ENCODE results near the gene FOXR1.
A peak's percentile ranks its signal among the peaks of the same experiment; 100 is the strongest.
"Not testable (repeated sequence)": the region's sequence is repeated elsewhere in the genome, so short reads cannot be mapped to it uniquely, and the experiment has no call there.

The FOXR1 gene

GRCh38 chr11:118975771-118976709 lies 4.5 kb downstream of the FOXR1 start:
- peaks cover 0 to 26% (median 0%) of the 10 kb centered on the region in 3 experiments for H3K27me3 ChIP-seq (ENCODE audit: control insufficient read depth in 3 of 3, insufficient read depth in 3 of 3, low read depth in 1 of 3, low read length in 3 of 3)
- no peak overlapping the region for H3K18ac ChIP-seq (ENCODE audit: low read length)
- no CpG with 5 or more reads among the region's 15 CpGs for WGBS, 2 donors (ENCODE audit: extremely low coverage in 2 of 2, insufficient read length in 2 of 2, insufficient replicate concordance in 1 of 2)
- no peak overlapping the region for H2BK12ac ChIP-seq (ENCODE audit: low read length)
- H4K91ac ChIP-seq (ENCODE audit: low read depth, low read length, poor library complexity): no peak overlapping the region
- no peaks in the 10 kb centered on the region for H3K9me3 ChIP-seq (replicated peaks in 1 of 2; ENCODE audit: control insufficient read depth in 2 of 2, insufficient read depth in 1 of 2, low read depth in 1 of 2, low read length in 2 of 2)
- no peak overlapping the region for H4K8ac ChIP-seq (ENCODE audit: low read depth, low read length)
- no peak overlapping the region for H2BK120ac ChIP-seq (ENCODE audit: low read depth, low read length)
- H2BK5ac ChIP-seq (ENCODE audit: low read length): no peak overlapping the region
- H3K4ac ChIP-seq (ENCODE audit: low read length): no peak overlapping the region
- no peak overlapping the region for H3K14ac ChIP-seq (ENCODE audit: low read length)
- peaks cover 11 to 12% of the 10 kb centered on the region in 2 donors for H3K4me1 ChIP-seq (ENCODE audit: control insufficient read depth in 2 of 2, insufficient read depth in 1 of 2, low read depth in 1 of 2, low read length in 2 of 2)
- no peak overlapping the region for H2AK5ac ChIP-seq (ENCODE audit: low read depth, low read length)
- no peak overlapping the region for H3K9ac ChIP-seq (ENCODE audit: low read depth, low read length, poor library complexity)
- H2BK15ac ChIP-seq (ENCODE audit: low read length): no peak overlapping the region
- H2AFZ ChIP-seq (ENCODE audit: low read length): no peak overlapping the region
- no peak for DNase-seq (ENCODE audit: low spot score)
- no peak overlapping the region for H3K23ac ChIP-seq (ENCODE audit: low read depth, low read length, poor library complexity)
- no peaks in the 10 kb centered on the region for H3K79me1 ChIP-seq (ENCODE audit: low read depth, low read length)
- no peak overlapping the region for H3K4me2 ChIP-seq (ENCODE audit: insufficient read depth, low read length, poor library complexity, severe bottlenecking)
- no peak overlapping the region for H3K27ac ChIP-seq (replicated peaks; ENCODE audit: low read length)
- no peaks in the 10 kb centered on the region for H3K36me3 ChIP-seq (replicated peaks in 1 of 2; ENCODE audit: control insufficient read depth in 2 of 2, insufficient read depth in 2 of 2, low read length in 2 of 2)
- no peak overlapping the region for H3K4me3 ChIP-seq (ENCODE audit: low read length in 2 of 2)

GRCh38 chr11:118979434-118979833 lies 7.9 kb downstream of the FOXR1 start:
- no peak overlapping the region for H2BK120ac ChIP-seq (ENCODE audit: low read depth, low read length)
- H2AK5ac ChIP-seq (ENCODE audit: low read depth, low read length): no peak overlapping the region
- H3K9ac ChIP-seq (ENCODE audit: low read depth, low read length, poor library complexity): no peak overlapping the region
- H3K14ac ChIP-seq (ENCODE audit: low read length): no peak overlapping the region
- no CpG with 5 or more reads among the region's 9 CpGs for WGBS, 2 donors (ENCODE audit: extremely low coverage in 2 of 2, insufficient read length in 2 of 2, insufficient replicate concordance in 1 of 2)
- no peak overlapping the region for H2BK12ac ChIP-seq (ENCODE audit: low read length)
- H3K18ac ChIP-seq (ENCODE audit: low read length): no peak overlapping the region
- H3K27me3 ChIP-seq (ENCODE audit: control insufficient read depth in 3 of 3, insufficient read depth in 3 of 3, low read depth in 1 of 3, low read length in 3 of 3): peaks cover 0 to 30% (median 0%) of the 10 kb centered on the region in 3 experiments
- no peak overlapping the region for H3K4me3 ChIP-seq (ENCODE audit: low read length in 2 of 2)
- H3K23ac ChIP-seq (ENCODE audit: low read depth, low read length, poor library complexity): no peak overlapping the region
- H2BK5ac ChIP-seq (ENCODE audit: low read length): no peak overlapping the region
- H3K79me1 ChIP-seq (ENCODE audit: low read depth, low read length): no peaks in the 10 kb centered on the region
- H3K4me1 ChIP-seq (ENCODE audit: control insufficient read depth in 2 of 2, insufficient read depth in 1 of 2, low read depth in 1 of 2, low read length in 2 of 2): peaks cover 11 to 12% of the 10 kb centered on the region in 2 donors
- DNase-seq (ENCODE audit: low spot score): no peak
- no peaks in the 10 kb centered on the region for H3K36me3 ChIP-seq (replicated peaks in 1 of 2; ENCODE audit: control insufficient read depth in 2 of 2, insufficient read depth in 2 of 2, low read length in 2 of 2)
- peak overlapping the region; percentile 17 for H2BK15ac ChIP-seq (ENCODE audit: low read length)
- H3K4ac ChIP-seq (ENCODE audit: low read length): no peak overlapping the region
- H4K8ac ChIP-seq (ENCODE audit: low read depth, low read length): no peak overlapping the region
- H3K9me3 ChIP-seq (replicated peaks in 1 of 2; ENCODE audit: control insufficient read depth in 2 of 2, insufficient read depth in 1 of 2, low read depth in 1 of 2, low read length in 2 of 2): no peaks in the 10 kb centered on the region
- H4K91ac ChIP-seq (ENCODE audit: low read depth, low read length, poor library complexity): no peak overlapping the region
- no peak overlapping the region for H3K4me2 ChIP-seq (ENCODE audit: insufficient read depth, low read length, poor library complexity, severe bottlenecking)
- no peak overlapping the region for H3K27ac ChIP-seq (replicated peaks; ENCODE audit: low read length)
- peak overlapping the region; percentile 58 for H2AFZ ChIP-seq (ENCODE audit: low read length)

- no peak overlapping the region for H3K4me3 ChIP-seq (ENCODE audit: low read length in 2 of 2)
- H3K18ac ChIP-seq (ENCODE audit: low read length): no peak overlapping the region
- H4K8ac ChIP-seq (ENCODE audit: low read depth, low read length): no peak overlapping the region
- H3K36me3 ChIP-seq (replicated peaks in 1 of 2; ENCODE audit: control insufficient read depth in 2 of 2, insufficient read depth in 2 of 2, low read length in 2 of 2): no peaks in the 10 kb centered on the region
- peaks cover 0 to 30% (median 0%) of the 10 kb centered on the region in 3 experiments for H3K27me3 ChIP-seq (ENCODE audit: control insufficient read depth in 3 of 3, insufficient read depth in 3 of 3, low read depth in 1 of 3, low read length in 3 of 3)
- no peak overlapping the region for H2BK5ac ChIP-seq (ENCODE audit: low read length)
- H3K9me3 ChIP-seq (replicated peaks in 1 of 2; ENCODE audit: control insufficient read depth in 2 of 2, insufficient read depth in 1 of 2, low read depth in 1 of 2, low read length in 2 of 2): no peaks in the 10 kb centered on the region
- H2AK5ac ChIP-seq (ENCODE audit: low read depth, low read length): no peak overlapping the region
- no peak overlapping the region for H2BK12ac ChIP-seq (ENCODE audit: low read length)
- no peak for DNase-seq (ENCODE audit: low spot score)
- H3K79me1 ChIP-seq (ENCODE audit: low read depth, low read length): no peaks in the 10 kb centered on the region
- no peak overlapping the region for H3K4ac ChIP-seq (ENCODE audit: low read length)
- no peak overlapping the region for H3K9ac ChIP-seq (ENCODE audit: low read depth, low read length, poor library complexity)
- no peak overlapping the region for H3K27ac ChIP-seq (replicated peaks; ENCODE audit: low read length)
- no peak overlapping the region for H3K23ac ChIP-seq (ENCODE audit: low read depth, low read length, poor library complexity)
- H2BK120ac ChIP-seq (ENCODE audit: low read depth, low read length): no peak overlapping the region
- H4K91ac ChIP-seq (ENCODE audit: low read depth, low read length, poor library complexity): no peak overlapping the region
- no peak overlapping the region for H3K4me2 ChIP-seq (ENCODE audit: insufficient read depth, low read length, poor library complexity, severe bottlenecking)
- H2BK15ac ChIP-seq (ENCODE audit: low read length): no peak overlapping the region
- WGBS, 2 donors (ENCODE audit: extremely low coverage in 2 of 2, insufficient read length in 2 of 2, insufficient replicate concordance in 1 of 2): no CpG with 5 or more reads among the region's 21 CpGs
- H3K4me1 ChIP-seq (ENCODE audit: control insufficient read depth in 2 of 2, insufficient read depth in 1 of 2, low read depth in 1 of 2, low read length in 2 of 2): peaks cover 9 to 11% of the 10 kb centered on the region in 2 donors
- no peak overlapping the region for H3K14ac ChIP-seq (ENCODE audit: low read length)
- peak overlapping the region; percentile 58 for H2AFZ ChIP-seq (ENCODE audit: low read length)
Measured at GRCh38 chr11:118980191-118980881, 8.8 kb downstream of the FOXR1 start.

- H2BK12ac ChIP-seq (ENCODE audit: low read length); H2BK5ac ChIP-seq (ENCODE audit: low read length); H3K18ac ChIP-seq (ENCODE audit: low read length); H2AK5ac ChIP-seq (ENCODE audit: low read depth, low read length); H2AFZ ChIP-seq (ENCODE audit: low read length); H3K9me3 ChIP-seq (replicated peaks in 1 of 2; ENCODE audit: control insufficient read depth in 2 of 2, insufficient read depth in 1 of 2, low read depth in 1 of 2, low read length in 2 of 2); H3K9ac ChIP-seq (ENCODE audit: low read depth, low read length, poor library complexity); DNase-seq (ENCODE audit: low spot score); H3K14ac ChIP-seq (ENCODE audit: low read length); H2BK15ac ChIP-seq (ENCODE audit: low read length); H3K4ac ChIP-seq (ENCODE audit: low read length); H3K4me2 ChIP-seq (ENCODE audit: insufficient read depth, low read length, poor library complexity, severe bottlenecking); H3K27ac ChIP-seq (replicated peaks; ENCODE audit: low read length); H3K79me1 ChIP-seq (ENCODE audit: low read depth, low read length); H2BK120ac ChIP-seq (ENCODE audit: low read depth, low read length); H3K4me3 ChIP-seq (ENCODE audit: low read length in 2 of 2); H3K36me3 ChIP-seq (replicated peaks in 1 of 2; ENCODE audit: control insufficient read depth in 2 of 2, insufficient read depth in 2 of 2, low read length in 2 of 2); H3K4me1 ChIP-seq (ENCODE audit: control insufficient read depth in 2 of 2, insufficient read depth in 1 of 2, low read depth in 1 of 2, low read length in 2 of 2); H4K8ac ChIP-seq (ENCODE audit: low read depth, low read length); H4K91ac ChIP-seq (ENCODE audit: low read depth, low read length, poor library complexity); H3K23ac ChIP-seq (ENCODE audit: low read depth, low read length, poor library complexity): not testable (repeated sequence)
- H3K27me3 ChIP-seq (ENCODE audit: control insufficient read depth in 3 of 3, insufficient read depth in 3 of 3, low read depth in 1 of 3, low read length in 3 of 3): peaks cover 0 to 17% (median 0%) of the 10 kb centered on the region in 3 experiments
- no CpG with 5 or more reads among the region's 8 CpGs for WGBS, 2 donors (ENCODE audit: extremely low coverage in 2 of 2, insufficient read length in 2 of 2, insufficient replicate concordance in 1 of 2)
Measured at GRCh38 chr11:118984337-118984736, 12.8 kb downstream of the FOXR1 start.
